ENCODE measurements around the gene OR10G7. TPM values are rescaled to one million over a fixed set of nuclear protein-coding genes. Genes with fewer than 3 reads are reported as not detected.

Gene OR10G7
- total RNA-seq, 1 experiment from 2014 or later = not detected

GRCh38 chr11:124039557-124039956 is 1.6 kb downstream of the OR10G7 start:
- no peak for ATAC-seq

GRCh38 chr11:124036666-124037065 is 4.5 kb downstream of the OR10G7 start:
- in situ Hi-C loops (cut with HindIII; ENCODE audit: low pct_unique_long_range_greater_than_20kb, low sequenced_read_pairs) (no loop called here), intact Hi-C loops (cut with micrococcal nuclease; ENCODE audit: unreplicated experiment) (no loop called here)
- H3K4me1 ChIP-seq (ENCODE audit: control insufficient read depth, insufficient read depth, low read length) = no peaks in the 10 kb centered on the region
- TF ChIP-seq SIN3A (IDR thresholded peaks at IDR 0.05; ENCODE audit: borderline replicate concordance, insufficient read depth, low read depth, low read length) (no peak), REST (IDR thresholded peaks at IDR 0.05; ENCODE audit: insufficient read depth in 1 of 2, low read depth in 2 of 2, low read length in 1 of 2) (no peak), CTCF (IDR thresholded peaks at IDR 0.05) (no peak), POLR2AphosphoS5 (IDR thresholded peaks at IDR 0.05; ENCODE audit: low read depth, low read length) (no peak), TCF7L2 (IDR thresholded peaks at IDR 0.05; ENCODE audit: low read depth, low read length) (no peak)
- H3K4me3 ChIP-seq (ENCODE audit: low read depth in 2 of 2, low read length in 2 of 2) = no peak overlapping the region
- ChIA-PET POLR2A (no interaction called here), CTCF (no interaction called here)
- no peak for ATAC-seq
- no peaks in the 10 kb centered on the region for H3K27me3 ChIP-seq (ENCODE audit: control insufficient read depth, insufficient read depth, low read length)
- no peak for DNase-seq (ENCODE audit: low read depth, low spot score)
- H3K27ac ChIP-seq (ENCODE audit: low read length) = no peak overlapping the region
- no peaks in the 10 kb centered on the region for H3K9me3 ChIP-seq (ENCODE audit: control insufficient read depth, insufficient read depth, low read depth, low read length)
- no peaks in the 10 kb centered on the region for H3K36me3 ChIP-seq (ENCODE audit: control insufficient read depth, insufficient read depth, low read length)
- no TSS peak for BruUV-seq (replicated peaks)

More at GRCh38 chr11:124039557-124039956, 1.6 kb downstream of the OR10G7 start:
- ChIA-PET CTCF (no interaction called here), POLR2A (no interaction called here)
- Histone ChIP-seq H3K27ac (ENCODE audit: low read length) (no peak overlapping the region), H3K4me1 (ENCODE audit: control insufficient read depth, insufficient read depth, low read length) (no peaks in the 10 kb centered on the region), H3K27me3 (ENCODE audit: control insufficient read depth, insufficient read depth, low read length) (no peaks in the 10 kb centered on the region), H3K4me3 (ENCODE audit: low read depth in 2 of 2, low read length in 2 of 2) (no peak overlapping the region), H3K36me3 (ENCODE audit: control insufficient read depth, insufficient read depth, low read length) (no peaks in the 10 kb centered on the region), H3K9me3 (ENCODE audit: control insufficient read depth, insufficient read depth, low read depth, low read length) (no peaks in the 10 kb centered on the region)
- no peak for DNase-seq (ENCODE audit: low read depth, low spot score)
- intact Hi-C loops (cut with micrococcal nuclease; ENCODE audit: unreplicated experiment) (no loop called here), in situ Hi-C loops (cut with HindIII; ENCODE audit: low pct_unique_long_range_greater_than_20kb, low sequenced_read_pairs) (no loop called here)
- no peak for TF ChIP-seq CTCF (IDR thresholded peaks at IDR 0.05)
- no peak for TF ChIP-seq TCF7L2 (IDR thresholded peaks at IDR 0.05; ENCODE audit: low read depth, low read length)
- TF ChIP-seq POLR2AphosphoS5 (IDR thresholded peaks at IDR 0.05; ENCODE audit: low read depth, low read length) = no peak
- no TSS peak for BruUV-seq (replicated peaks)

Data from Panc1 (cell line).